Measurements from ENCODE around the gene PHF12. TPM values are rescaled to one million over a fixed set of nuclear protein-coding genes. Genes with fewer than 3 reads are reported as not detected.

PHF12 gene
- total and polyA plus RNA-seq, 2 of the 13 experiments (the other 11 are each of a cell fraction or from before 2014, with no cell fraction given), result 9.8 to 17.1 TPM

- TF ChIP-seq ZBTB40 (IDR thresholded peaks at IDR 0.05) (no peak), ZBTB40 (CRISPR knock-in tag; IDR thresholded peaks at IDR 0.05) (peak; percentile 88), ARNT (IDR thresholded peaks at IDR 0.05) (no peak), HDAC1 (CRISPR knock-in tag; IDR thresholded peaks at IDR 0.05) (peak; percentile 73), ARID2 (CRISPR knock-in tag; IDR thresholded peaks at IDR 0.05; ENCODE audit: borderline replicate concordance) (0 out of 2 replicates have a peak, but pooled peaks have one; percentile 52), ZNF761 (CRISPR knock-in tag; conservative IDR thresholded peaks at IDR 0.05) (peak; percentile 86; the same call in 1 of the 2 replicates), TFDP1 (CRISPR knock-in tag; IDR thresholded peaks at IDR 0.05; ENCODE audit: borderline replicate concordance) (peak; percentile 57; the same call in 1 of the 2 replicates)
- TF ChIP-seq, protein P1, sequence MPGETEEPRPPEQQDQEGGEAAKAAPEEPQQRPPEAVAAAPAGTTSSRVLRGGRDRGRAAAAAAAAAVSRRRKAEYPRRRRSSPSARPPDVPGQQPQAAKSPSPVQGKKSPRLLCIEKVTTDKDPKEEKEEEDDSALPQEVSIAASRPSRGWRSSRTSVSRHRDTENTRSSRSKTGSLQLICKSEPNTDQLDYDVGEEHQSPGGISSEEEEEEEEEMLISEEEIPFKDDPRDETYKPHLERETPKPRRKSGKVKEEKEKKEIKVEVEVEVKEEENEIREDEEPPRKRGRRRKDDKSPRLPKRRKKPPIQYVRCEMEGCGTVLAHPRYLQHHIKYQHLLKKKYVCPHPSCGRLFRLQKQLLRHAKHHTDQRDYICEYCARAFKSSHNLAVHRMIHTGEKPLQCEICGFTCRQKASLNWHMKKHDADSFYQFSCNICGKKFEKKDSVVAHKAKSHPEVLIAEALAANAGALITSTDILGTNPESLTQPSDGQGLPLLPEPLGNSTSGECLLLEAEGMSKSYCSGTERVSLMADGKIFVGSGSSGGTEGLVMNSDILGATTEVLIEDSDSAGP (CRISPR knock-in tag; IDR thresholded peaks at IDR 0.05; ENCODE audit: borderline replicate concordance), result peak; percentile 73; the same call in 1 of the 2 replicates
- TF ChIP-seq, protein P2, sequence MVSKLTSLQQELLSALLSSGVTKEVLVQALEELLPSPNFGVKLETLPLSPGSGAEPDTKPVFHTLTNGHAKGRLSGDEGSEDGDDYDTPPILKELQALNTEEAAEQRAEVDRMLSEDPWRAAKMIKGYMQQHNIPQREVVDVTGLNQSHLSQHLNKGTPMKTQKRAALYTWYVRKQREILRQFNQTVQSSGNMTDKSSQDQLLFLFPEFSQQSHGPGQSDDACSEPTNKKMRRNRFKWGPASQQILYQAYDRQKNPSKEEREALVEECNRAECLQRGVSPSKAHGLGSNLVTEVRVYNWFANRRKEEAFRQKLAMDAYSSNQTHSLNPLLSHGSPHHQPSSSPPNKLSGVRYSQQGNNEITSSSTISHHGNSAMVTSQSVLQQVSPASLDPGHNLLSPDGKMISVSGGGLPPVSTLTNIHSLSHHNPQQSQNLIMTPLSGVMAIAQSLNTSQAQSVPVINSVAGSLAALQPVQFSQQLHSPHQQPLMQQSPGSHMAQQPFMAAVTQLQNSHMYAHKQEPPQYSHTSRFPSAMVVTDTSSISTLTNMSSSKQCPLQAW (CRISPR knock-in tag; IDR thresholded peaks at IDR 0.05), result 0 out of 2 replicates have a peak, but pooled peaks have one; percentile 68
- TF ChIP-seq, protein P3, sequence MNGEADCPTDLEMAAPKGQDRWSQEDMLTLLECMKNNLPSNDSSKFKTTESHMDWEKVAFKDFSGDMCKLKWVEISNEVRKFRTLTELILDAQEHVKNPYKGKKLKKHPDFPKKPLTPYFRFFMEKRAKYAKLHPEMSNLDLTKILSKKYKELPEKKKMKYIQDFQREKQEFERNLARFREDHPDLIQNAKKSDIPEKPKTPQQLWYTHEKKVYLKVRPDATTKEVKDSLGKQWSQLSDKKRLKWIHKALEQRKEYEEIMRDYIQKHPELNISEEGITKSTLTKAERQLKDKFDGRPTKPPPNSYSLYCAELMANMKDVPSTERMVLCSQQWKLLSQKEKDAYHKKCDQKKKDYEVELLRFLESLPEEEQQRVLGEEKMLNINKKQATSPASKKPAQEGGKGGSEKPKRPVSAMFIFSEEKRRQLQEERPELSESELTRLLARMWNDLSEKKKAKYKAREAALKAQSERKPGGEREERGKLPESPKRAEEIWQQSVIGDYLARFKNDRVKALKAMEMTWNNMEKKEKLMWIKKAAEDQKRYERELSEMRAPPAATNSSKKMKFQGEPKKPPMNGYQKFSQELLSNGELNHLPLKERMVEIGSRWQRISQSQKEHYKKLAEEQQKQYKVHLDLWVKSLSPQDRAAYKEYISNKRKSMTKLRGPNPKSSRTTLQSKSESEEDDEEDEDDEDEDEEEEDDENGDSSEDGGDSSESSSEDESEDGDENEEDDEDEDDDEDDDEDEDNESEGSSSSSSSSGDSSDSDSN (CRISPR knock-in tag; IDR thresholded peaks at IDR 0.05), result peak; percentile 58; the same call in 1 of the 2 replicates
These were observed 965 bp upstream of the PHF12 start (continued) for GRCh38 chr17:28951991-28952975.
